ENCODE data around the gene DHRS9.

DHRS9 gene

DNA sequence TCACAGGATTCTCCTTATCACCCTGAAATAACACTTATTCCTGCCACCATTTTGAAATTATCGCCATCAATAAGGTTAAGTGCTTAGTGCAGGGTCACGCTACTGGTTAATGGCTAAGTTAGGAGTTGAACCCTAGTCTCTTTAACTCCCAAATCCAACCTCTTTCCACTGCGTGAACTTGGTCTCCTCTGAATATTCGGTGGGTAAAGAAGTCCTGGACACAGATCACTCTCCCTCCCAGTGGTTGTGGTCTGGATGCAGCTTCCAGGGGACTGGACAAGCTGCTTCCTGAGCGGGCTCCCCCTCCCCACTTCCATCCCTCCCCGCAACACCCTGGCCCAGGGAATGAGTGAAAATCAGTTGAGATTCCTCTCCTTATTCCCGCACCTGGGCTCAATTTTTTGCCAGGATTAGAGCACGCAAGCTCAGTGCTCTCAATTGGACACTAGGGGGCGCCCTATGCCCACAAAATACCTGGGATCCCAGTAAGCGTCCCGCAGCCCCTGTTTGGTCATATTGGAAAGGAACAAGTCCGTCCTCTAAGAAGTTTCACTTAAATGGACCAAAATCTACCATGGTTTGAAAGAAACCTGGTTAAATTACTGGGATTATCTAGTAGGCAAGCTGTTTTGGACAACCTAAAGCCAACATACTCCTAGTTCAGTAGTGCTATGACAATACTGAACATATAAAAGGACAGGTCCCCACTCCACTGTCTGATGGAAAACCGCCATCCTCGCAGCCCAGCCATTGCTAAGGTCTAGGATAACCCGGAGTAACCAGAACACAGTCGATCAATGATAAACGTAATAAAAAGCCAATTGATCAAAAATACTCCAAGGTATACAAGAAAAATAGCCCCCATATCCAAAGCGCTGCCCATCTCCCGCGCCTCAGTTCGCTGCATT is 40.4 kb downstream of the DHRS9 start:
- Mint-ChIP-seq H3K27ac (ENCODE audit: low read depth) (no peak overlapping the region), H3K4me1 (peaks cover 48% of the 10 kb centered on the region), H3K4me3 (no peak overlapping the region), H3K27me3 (no peaks in the 10 kb centered on the region), H3K9me3 (no peaks in the 10 kb centered on the region), H3K36me3 (ENCODE audit: insufficient read depth) (peaks cover 6% of the 10 kb centered on the region)
- no peak for ATAC-seq (replicated peaks; ENCODE audit: extremely low read depth, poor library complexity, severe bottlenecking)
- peak; percentile 57 to 65 for DNase-seq (ENCODE audit: low spot score in 2 of 2)

DNA sequence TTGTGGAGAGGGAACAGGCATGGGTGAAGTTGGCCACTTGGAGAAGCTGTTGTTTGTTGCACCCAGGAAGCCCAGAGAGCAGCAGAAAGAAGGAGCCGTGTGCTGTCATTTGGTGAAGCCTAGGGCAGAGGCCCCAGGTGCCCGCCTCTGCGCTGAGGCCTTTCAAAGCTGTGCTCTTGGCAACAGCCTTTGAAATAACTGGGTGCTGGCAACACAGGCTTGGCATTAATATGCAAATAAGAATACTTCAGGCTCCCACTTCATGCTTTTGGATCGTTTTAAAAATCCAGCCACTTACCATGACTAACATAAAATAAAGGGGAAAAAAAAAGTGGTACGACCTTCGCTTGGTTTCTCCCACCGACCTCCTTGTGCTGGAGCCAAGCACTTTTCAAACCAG is 41.1 kb downstream of the DHRS9 start:
- H3K36me3 Mint-ChIP-seq (ENCODE audit: insufficient read depth): peaks cover 6% of the 10 kb centered on the region
- no peaks in the 10 kb centered on the region for H3K27me3 Mint-ChIP-seq
- no peak overlapping the region for H3K4me3 Mint-ChIP-seq
- peaks cover 41% of the 10 kb centered on the region for H3K4me1 Mint-ChIP-seq
- no peak for DNase-seq (ENCODE audit: low spot score in 2 of 2)
- no peaks in the 10 kb centered on the region for H3K9me3 Mint-ChIP-seq
- ATAC-seq (replicated peaks; ENCODE audit: extremely low read depth, poor library complexity, severe bottlenecking): no peak
- H3K27ac Mint-ChIP-seq (ENCODE audit: low read depth): no peak overlapping the region

DNA sequence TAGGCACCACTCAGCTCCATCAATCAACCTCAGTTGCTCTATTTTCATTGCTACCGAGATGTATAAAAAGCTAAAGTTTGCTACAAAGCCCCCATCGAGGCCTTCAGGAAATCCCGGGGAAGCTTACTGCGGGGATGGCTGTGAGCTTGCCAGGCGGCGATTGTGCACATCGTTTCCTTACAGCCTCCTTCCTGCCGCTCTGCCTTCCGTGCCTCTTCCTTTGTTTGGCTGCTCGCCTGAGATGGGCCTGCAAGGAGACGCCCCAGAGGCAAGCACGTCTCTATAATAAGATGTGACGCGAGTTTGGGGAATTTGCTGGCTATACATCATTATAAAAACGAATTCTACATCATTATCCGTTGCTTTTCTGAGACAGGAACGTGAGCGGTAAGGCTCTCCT is 41.6 kb downstream of the DHRS9 start:
- Mint-ChIP-seq H3K4me1 (peaks cover 36% of the 10 kb centered on the region), H3K27me3 (no peaks in the 10 kb centered on the region), H3K36me3 (ENCODE audit: insufficient read depth) (peaks cover 6% of the 10 kb centered on the region), H3K27ac (ENCODE audit: low read depth) (no peak overlapping the region), H3K4me3 (no peak overlapping the region), H3K9me3 (no peaks in the 10 kb centered on the region)
- DNase-seq (ENCODE audit: low spot score in 2 of 2) (no peak), ATAC-seq (replicated peaks; ENCODE audit: extremely low read depth, poor library complexity, severe bottlenecking) (no peak)

DNA sequence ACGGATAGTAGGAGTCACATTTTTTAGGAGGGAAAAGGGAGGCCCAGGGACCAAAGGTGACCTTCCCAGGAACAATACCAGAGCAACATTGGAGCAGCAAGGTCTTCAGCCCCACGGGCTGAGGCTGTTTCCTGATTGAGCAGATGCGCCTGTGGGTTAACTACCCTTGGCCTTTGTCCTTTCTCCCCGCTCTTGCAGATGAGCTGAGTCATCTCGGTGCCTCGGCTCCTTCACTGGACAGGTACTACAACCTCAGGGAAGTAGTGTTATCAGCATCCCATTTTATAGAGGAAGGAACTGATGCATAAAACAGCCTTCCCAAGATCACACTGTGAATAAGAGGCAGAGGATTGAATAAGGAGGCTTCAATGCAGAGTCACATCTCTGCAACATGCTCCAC is 43.5 kb downstream of the DHRS9 start:
- ATAC-seq (replicated peaks; ENCODE audit: extremely low read depth, poor library complexity, severe bottlenecking): no peak
- no peak overlapping the region for H3K4me3 Mint-ChIP-seq
- H3K27me3 Mint-ChIP-seq: no peaks in the 10 kb centered on the region
- DNase-seq (ENCODE audit: low spot score in 2 of 2): no peak
- H3K4me1 Mint-ChIP-seq: peaks cover 17% of the 10 kb centered on the region
- H3K36me3 Mint-ChIP-seq (ENCODE audit: insufficient read depth): peaks cover 5% of the 10 kb centered on the region
- no peak overlapping the region for H3K27ac Mint-ChIP-seq (ENCODE audit: low read depth)
- no peaks in the 10 kb centered on the region for H3K9me3 Mint-ChIP-seq

DNA sequence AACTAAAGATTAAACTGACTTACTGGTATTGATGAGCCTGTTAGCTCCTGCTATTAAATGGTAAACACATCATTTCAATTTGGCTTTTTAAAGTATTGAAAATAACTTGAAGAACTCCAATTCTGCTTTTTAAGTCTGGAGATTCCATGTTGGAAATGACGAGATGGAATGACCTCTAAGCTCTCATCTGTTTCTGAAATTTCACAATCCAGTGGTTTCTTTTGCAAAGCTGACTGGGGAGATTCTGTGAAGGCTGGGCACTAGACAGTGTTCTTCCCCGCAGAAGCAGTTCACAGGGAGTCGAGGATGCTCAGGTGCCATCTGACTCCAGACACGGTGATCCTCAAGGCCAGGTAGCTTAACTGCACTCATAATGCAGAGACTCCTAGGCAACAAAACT is 44.7 kb downstream of the DHRS9 start:
- H3K27ac Mint-ChIP-seq (ENCODE audit: low read depth): no peak overlapping the region
- H3K4me3 Mint-ChIP-seq: no peak overlapping the region
- H3K9me3 Mint-ChIP-seq: no peaks in the 10 kb centered on the region
- DNase-seq (ENCODE audit: low spot score in 2 of 2): no peak
- peaks cover 12% of the 10 kb centered on the region for H3K27me3 Mint-ChIP-seq
- H3K36me3 Mint-ChIP-seq (ENCODE audit: insufficient read depth): peaks cover 3% of the 10 kb centered on the region
- ATAC-seq (replicated peaks; ENCODE audit: extremely low read depth, poor library complexity, severe bottlenecking): no peak
- peaks cover 8% of the 10 kb centered on the region for H3K4me1 Mint-ChIP-seq

DNA sequence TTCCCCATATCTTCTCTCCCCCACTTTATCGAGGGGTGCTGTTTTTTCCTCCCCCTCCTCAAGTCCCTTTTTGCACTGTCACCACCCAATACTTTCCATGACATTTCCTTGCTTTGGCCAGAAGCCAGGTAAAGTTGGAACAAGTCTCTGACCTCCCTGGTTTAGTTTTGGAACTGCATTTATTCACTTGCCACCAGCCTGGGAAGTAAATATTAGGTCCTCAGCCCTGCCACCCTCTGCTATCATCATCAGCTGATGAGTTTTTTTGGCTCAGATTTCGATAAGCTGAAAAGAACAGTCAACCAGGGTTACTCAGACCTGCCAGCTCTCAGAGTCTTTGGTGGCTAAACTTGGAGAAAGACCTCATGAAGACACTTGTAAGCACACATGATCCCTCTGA is 47.0 kb downstream of the DHRS9 start:
- H3K9me3 Mint-ChIP-seq: no peaks in the 10 kb centered on the region
- H3K27ac Mint-ChIP-seq (ENCODE audit: low read depth): no peak overlapping the region
- no peak overlapping the region for H3K4me3 Mint-ChIP-seq
- H3K27me3 Mint-ChIP-seq: peaks cover 29% of the 10 kb centered on the region
- H3K36me3 Mint-ChIP-seq (ENCODE audit: insufficient read depth): peaks cover 3% of the 10 kb centered on the region
- DNase-seq (ENCODE audit: low spot score in 2 of 2) (no peak), ATAC-seq (replicated peaks; ENCODE audit: extremely low read depth, poor library complexity, severe bottlenecking) (no peak)
- H3K4me1 Mint-ChIP-seq: peaks cover 6% of the 10 kb centered on the region

DNA sequence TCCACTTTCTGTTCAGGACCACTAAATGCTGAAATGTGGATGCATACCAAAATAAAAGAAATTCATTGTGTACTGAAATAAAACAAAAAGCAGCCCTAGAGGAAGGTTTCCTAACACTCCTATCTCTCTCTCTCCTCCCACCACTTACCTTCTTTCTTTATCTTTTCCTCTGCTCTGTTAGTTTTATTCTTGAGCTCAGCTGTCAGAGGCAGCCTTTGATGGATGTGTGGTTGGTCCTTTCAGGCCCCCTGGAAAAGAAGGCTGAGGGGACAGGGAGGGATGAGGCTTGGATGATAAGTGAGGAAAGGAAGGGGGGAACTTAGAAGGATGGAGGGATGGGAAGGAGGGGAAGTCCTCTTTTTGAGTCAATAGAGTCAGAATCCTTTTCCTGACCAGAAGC is 47.6 kb downstream of the DHRS9 start:
- Mint-ChIP-seq H3K4me1 (peaks cover 6% of the 10 kb centered on the region), H3K9me3 (no peaks in the 10 kb centered on the region), H3K27ac (ENCODE audit: low read depth) (no peak overlapping the region), H3K36me3 (ENCODE audit: insufficient read depth) (peaks cover 3% of the 10 kb centered on the region), H3K27me3 (peaks cover 35% of the 10 kb centered on the region), H3K4me3 (no peak overlapping the region)
- ATAC-seq (replicated peaks; ENCODE audit: extremely low read depth, poor library complexity, severe bottlenecking) (no peak), DNase-seq (ENCODE audit: low spot score in 2 of 2) (no peak)

DNA sequence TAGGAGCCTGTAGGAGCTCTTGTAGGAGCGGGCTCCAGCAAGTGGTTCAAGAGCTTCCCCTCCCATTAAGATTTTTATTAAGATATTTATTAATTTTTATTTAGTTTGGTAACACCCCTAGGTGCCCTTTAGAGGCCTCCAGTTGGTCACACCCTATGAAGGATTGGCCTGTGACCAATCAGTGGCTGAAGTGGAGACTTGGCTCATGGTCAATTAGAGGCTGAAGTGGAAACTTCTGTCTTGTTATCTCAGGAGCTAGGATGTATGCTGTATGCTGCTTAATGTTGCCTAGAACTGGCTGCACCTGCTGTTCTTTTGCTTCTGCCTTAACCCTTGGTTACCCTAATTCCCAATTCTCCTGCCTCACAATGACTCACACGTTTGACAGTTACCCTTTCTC is 48.7 kb downstream of the DHRS9 start:
- Mint-ChIP-seq H3K27ac (ENCODE audit: low read depth) (no peak overlapping the region), H3K36me3 (ENCODE audit: insufficient read depth) (peaks cover 3% of the 10 kb centered on the region), H3K9me3 (no peaks in the 10 kb centered on the region), H3K4me3 (no peak overlapping the region), H3K4me1 (peaks cover 6% of the 10 kb centered on the region), H3K27me3 (peaks cover 44% of the 10 kb centered on the region)
- DNase-seq (ENCODE audit: low spot score in 2 of 2) (no peak), ATAC-seq (replicated peaks; ENCODE audit: extremely low read depth, poor library complexity, severe bottlenecking) (no peak)

DNA sequence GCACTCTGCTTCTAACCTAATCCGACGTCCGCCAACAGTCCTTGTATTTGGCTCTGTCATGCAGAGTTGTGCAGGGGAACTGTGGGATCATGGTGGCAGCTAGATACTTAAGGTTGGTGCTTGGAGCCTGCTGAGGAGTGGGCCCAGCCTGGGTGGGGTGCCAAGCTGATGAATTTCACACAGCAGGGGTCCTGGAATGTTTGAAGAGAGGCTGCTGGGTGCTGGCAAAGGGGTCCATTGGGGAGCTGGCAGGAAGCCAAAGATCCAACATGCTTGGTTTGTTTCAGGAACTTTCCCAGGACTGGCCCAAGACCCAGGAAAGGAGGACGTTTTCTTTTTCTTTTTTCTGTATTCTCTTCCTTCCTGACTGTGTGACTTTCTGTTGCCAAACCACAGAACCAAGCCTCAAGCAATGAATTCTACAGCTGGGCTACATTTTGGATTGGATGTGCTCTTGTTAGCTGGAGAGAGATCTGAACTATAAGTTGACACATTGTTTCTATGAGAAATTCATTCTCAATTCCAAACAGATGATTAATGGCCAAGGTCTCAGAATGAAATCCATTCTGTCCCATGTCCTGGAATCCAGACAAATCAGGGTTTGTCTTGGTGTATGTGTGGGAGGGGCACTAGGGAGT is 49.9 kb downstream of the DHRS9 start:
- no peaks in the 10 kb centered on the region for H3K9me3 Mint-ChIP-seq
- H3K27ac Mint-ChIP-seq (ENCODE audit: low read depth): no peak overlapping the region
- no peak for ATAC-seq (replicated peaks; ENCODE audit: extremely low read depth, poor library complexity, severe bottlenecking)
- peaks cover 56% of the 10 kb centered on the region for H3K27me3 Mint-ChIP-seq
- no peak for DNase-seq (ENCODE audit: low spot score in 2 of 2)
- H3K4me3 Mint-ChIP-seq: no peak overlapping the region
- peaks cover 6% of the 10 kb centered on the region for H3K4me1 Mint-ChIP-seq
- H3K36me3 Mint-ChIP-seq (ENCODE audit: insufficient read depth): peaks cover 3% of the 10 kb centered on the region

DNA sequence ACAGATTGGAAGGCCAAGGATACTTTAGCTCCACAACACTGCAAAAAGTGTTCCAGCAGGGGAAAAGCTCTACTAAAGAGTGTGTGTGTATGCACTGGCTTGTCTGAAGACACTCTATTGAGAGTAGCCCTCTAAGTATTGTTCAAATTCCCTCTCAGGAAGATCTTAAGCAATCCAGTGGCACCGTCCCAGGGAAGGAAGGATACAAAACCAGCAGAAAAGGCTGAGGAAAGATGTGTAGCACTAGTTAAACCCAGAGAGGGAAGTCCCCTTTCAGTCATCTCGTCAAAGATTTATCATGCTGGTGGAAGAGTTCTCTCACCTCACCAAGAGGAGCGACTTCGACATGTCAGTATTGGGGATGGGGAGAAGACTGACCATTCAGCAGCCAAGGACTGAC is 50.5 kb downstream of the DHRS9 start:
- no peak for ATAC-seq (replicated peaks; ENCODE audit: extremely low read depth, poor library complexity, severe bottlenecking)
- peaks cover 6% of the 10 kb centered on the region for H3K4me1 Mint-ChIP-seq

DNA sequence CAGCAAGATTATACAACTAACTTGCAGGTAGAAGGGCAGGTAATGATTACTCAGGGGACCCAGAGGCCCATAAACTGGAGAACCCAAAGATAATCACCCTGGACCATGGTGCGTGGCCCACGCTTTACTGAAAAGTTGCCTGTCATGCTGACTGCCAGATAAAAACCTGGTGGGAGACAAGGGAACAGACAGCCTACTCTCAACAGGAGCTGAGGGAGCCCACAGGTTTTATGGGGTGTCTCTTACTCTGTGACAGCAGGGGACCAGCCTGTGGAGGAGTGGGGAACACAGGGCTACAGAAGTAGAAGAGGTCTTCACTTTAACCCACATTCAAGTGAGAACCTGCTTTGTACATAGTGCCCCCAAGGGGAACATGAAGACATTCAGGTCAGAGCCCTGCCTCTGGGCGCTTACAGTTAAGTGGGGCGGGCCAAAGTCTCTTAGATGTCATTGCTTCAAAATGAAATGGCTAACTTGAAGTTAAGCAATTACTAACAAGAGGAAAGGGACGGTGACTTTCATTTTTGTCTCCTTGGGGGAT is 60.4 kb downstream of the DHRS9 start:
- Mint-ChIP-seq H3K9me3 (no peaks in the 10 kb centered on the region), H3K36me3 (ENCODE audit: insufficient read depth) (peaks cover 4% of the 10 kb centered on the region), H3K4me3 (no peak overlapping the region), H3K4me1 (no peaks in the 10 kb centered on the region), H3K27me3 (no peaks in the 10 kb centered on the region), H3K27ac (ENCODE audit: low read depth) (no peak overlapping the region)
- no peak for ATAC-seq (replicated peaks; ENCODE audit: extremely low read depth, poor library complexity, severe bottlenecking)
- no peak for DNase-seq (ENCODE audit: low spot score in 2 of 2)

More for the DNA sequence above, 50.5 kb downstream of the DHRS9 start:
- no peak overlapping the region for H3K4me3 Mint-ChIP-seq
- peaks cover 60% of the 10 kb centered on the region for H3K27me3 Mint-ChIP-seq
- no peaks in the 10 kb centered on the region for H3K9me3 Mint-ChIP-seq
- DNase-seq (ENCODE audit: low spot score in 2 of 2): no peak
- H3K27ac Mint-ChIP-seq (ENCODE audit: low read depth): no peak overlapping the region
- peaks cover 3% of the 10 kb centered on the region for H3K36me3 Mint-ChIP-seq (ENCODE audit: insufficient read depth)

DNA sequence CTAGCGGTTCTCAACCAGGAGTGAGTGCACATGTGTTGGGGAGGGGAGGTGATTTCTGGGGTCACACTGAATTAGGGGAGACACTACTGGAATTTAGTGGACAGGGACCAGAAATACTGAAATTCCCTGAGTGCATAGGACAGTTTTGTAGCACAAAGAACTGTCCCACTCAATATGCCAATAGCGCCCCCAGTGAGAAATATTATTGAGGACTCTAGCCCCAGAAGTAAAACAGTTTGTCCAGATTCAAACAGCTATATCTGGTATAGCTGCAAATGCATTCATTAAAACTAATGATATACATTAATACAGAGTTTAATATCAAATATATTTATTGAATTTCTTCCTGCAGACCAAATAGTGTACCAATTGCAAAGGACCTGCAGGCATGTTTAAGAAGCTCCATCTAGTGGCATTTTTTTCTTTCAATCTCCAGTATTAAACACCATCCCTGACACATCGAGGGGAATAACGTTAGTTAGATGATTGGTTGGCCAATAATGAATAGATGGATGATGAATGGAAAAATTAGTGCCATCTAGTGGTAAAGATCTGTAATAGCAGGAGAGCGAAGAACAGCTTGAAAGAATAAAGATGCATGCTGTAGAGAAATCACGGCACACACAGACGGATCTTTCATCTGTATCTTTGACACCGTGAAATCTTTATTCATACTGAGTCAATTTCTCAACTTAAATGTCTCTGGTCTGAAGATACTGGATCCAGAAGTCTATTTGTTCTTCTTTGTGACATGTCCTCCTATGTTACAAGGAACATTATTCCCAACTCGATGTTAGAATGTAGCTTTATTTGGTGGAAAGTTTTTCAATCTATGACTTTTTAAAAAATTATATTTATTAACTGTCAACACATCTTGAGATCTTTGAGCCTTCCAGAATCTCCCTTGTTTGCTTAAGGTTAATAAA is 62.5 kb downstream of the DHRS9 start:
- DNase-seq (ENCODE audit: low spot score in 2 of 2): no peak
- peak; percentile 76 for ATAC-seq (replicated peaks; ENCODE audit: extremely low read depth, poor library complexity, severe bottlenecking)
- H3K4me1 Mint-ChIP-seq: no peaks in the 10 kb centered on the region

More for the DNA sequence above, 62.5 kb downstream of the DHRS9 start:
- no peaks in the 10 kb centered on the region for H3K9me3 Mint-ChIP-seq
- no peaks in the 10 kb centered on the region for H3K27me3 Mint-ChIP-seq
- peaks cover 2% of the 10 kb centered on the region for H3K36me3 Mint-ChIP-seq (ENCODE audit: insufficient read depth)
- H3K4me3 Mint-ChIP-seq: no peak overlapping the region
- H3K27ac Mint-ChIP-seq (ENCODE audit: low read depth): no peak overlapping the region

All from central memory CD8-positive, alpha-beta T cell (primary cell).